ENCODE results near the gene TMEM101.

Gene TMEM101

GRCh38 chr17:44007346-44008204 lies 7.2 kb downstream of the TMEM101 start (continued):
- TF ChIP-seq ZBTB10 (tag by site-specific recombination; IDR thresholded peaks at IDR 0.05) (peak; percentile 72; the same call in 1 of the 2 replicates), PRDM2 (tag by site-specific recombination; IDR thresholded peaks at IDR 0.05; ENCODE audit: borderline replicate concordance) (no peak)

- H3K4me1 ChIP-seq (ENCODE audit: control insufficient read depth, insufficient read depth, low read length), result peaks cover 9% of the 10 kb centered on the region
- peaks cover 0 to 14% of the 10 kb centered on the region in 2 experiments; a peak in 1 of 3 replicates for H3K36me3 ChIP-seq (ENCODE audit: control insufficient read depth in 2 of 2, insufficient read depth in 1 of 2, low read length in 2 of 2)
- H3K9me3 ChIP-seq (ENCODE audit: control insufficient read depth, insufficient read depth, low read depth, low read length), result no peaks in the 10 kb centered on the region
- peak overlapping the region; percentile 71 for H3K27ac ChIP-seq (ENCODE audit: extremely low read depth, low read depth, low read length)
- ChIA-PET POLR2A (interaction anchor here (0.5 to 1.7 kb wide), 13 partner anchors 8 to 964 kb away, joined by 3 to 7 read pairs (median 5); partner anchors contain the start of genes G6PC3, TMEM101 and TMUB2), CTCF (interaction anchor here (0.5 to 4.7 kb wide), 18 partner anchors 10 to 310 kb away, joined by 3 to 28 read pairs (median 3); partner anchors contain the start of gene HDAC5)
- H3K4me3 ChIP-seq (ENCODE audit: low read depth, low read length), result peak overlapping the region; percentile 72
- TF ChIP-seq ZNF221 (tag by site-specific recombination; IDR thresholded peaks at IDR 0.05; ENCODE audit: borderline replicate concordance) (no peak), ZNF184 (tag by site-specific recombination; IDR thresholded peaks at IDR 0.05) (no peak), ZNF133 (tag by site-specific recombination; IDR thresholded peaks at IDR 0.05) (no peak), ZNF610 (tag by site-specific recombination; IDR thresholded peaks at IDR 0.05; ENCODE audit: borderline replicate concordance) (no peak), MEIS1 (CRISPR knock-in tag; IDR thresholded peaks at IDR 0.05; ENCODE audit: borderline replicate concordance) (no peak), ZNF426 (tag by site-specific recombination; IDR thresholded peaks at IDR 0.05) (no peak), EGR2 (tag by site-specific recombination; IDR thresholded peaks at IDR 0.05; ENCODE audit: low read depth) (peak; percentile 89), ZNF148 (tag by site-specific recombination; IDR thresholded peaks at IDR 0.05; ENCODE audit: borderline replicate concordance) (no peak), ZNF558 (tag by site-specific recombination; IDR thresholded peaks at IDR 0.05) (no peak), ZNF658 (tag by site-specific recombination; IDR thresholded peaks at IDR 0.05) (no peak), OSR2 (tag by site-specific recombination; IDR thresholded peaks at IDR 0.05) (peak; percentile 98), ZNF776 (tag by site-specific recombination; IDR thresholded peaks at IDR 0.05; ENCODE audit: borderline replicate concordance) (no peak), TRIM28 (IDR thresholded peaks at IDR 0.05; ENCODE audit: borderline replicate concordance, low read length) (no peak), ZNF146 (tag by site-specific recombination; IDR thresholded peaks at IDR 0.05) (no peak), ZNF211 (tag by site-specific recombination; IDR thresholded peaks at IDR 0.05; ENCODE audit: low read depth) (no peak), PRDM1 (tag by site-specific recombination; IDR thresholded peaks at IDR 0.05) (peak; percentile 76), ELK4 (IDR thresholded peaks at IDR 0.05; ENCODE audit: borderline replicate concordance, low read depth, low read length) (no peak), YY2 (tag by site-specific recombination; IDR thresholded peaks at IDR 0.05) (no peak), ZNF366 (tag by site-specific recombination; conservative IDR thresholded peaks at IDR 0.05) (no peak), GLI4 (tag by site-specific recombination; IDR thresholded peaks at IDR 0.05) (no peak)
These were observed 8.0 kb downstream of the TMEM101 start for GRCh38 chr17:44006598-44007345.
